ENCODE data around the gene REPS1. TPM values are rescaled to one million over a fixed set of nuclear protein-coding genes. Genes with fewer than 3 reads are reported as not detected.
A peak's percentile ranks its signal among the peaks of the same experiment; 100 is the strongest.

REPS1 gene
- total and polyA plus RNA-seq, 7 donors, result 13.0 to 23.9 (median 17.2) TPM

GRCh38 chr6:138986578-138986977 lies 1.5 kb downstream of the REPS1 start:
- Histone ChIP-seq H3K4me3 (peak overlapping the region; percentile 81), H3K27me3 (ENCODE audit: insufficient read depth in 3 of 3, low read length in 2 of 3) (no peaks in the 10 kb centered on the region), H3K27ac (peak overlapping the region; percentile 93), H3K4me1 (peaks cover 20% of the 10 kb centered on the region), H3K9me3 (no peaks in the 10 kb centered on the region), H3K36me3 (ENCODE audit: insufficient read depth in 1 of 2, low read depth in 1 of 2) (no peaks in the 10 kb centered on the region)
- TF ChIP-seq CTCF (IDR thresholded peaks at IDR 0.05), result no peak
- intact Hi-C loops (cut with DNase I), result loop anchor here in 1 of 2 donors (5.0 kb wide), 1 partner anchor 381 kb away; no protein-coding TSS in a partner anchor
- 7 to 23% (median 10%) methylated on average over 3 of the region's 3 CpGs for WGBS, 3 donors
- ATAC-seq (no peak), DNase-seq (no peak)

- Histone ChIP-seq H3K36me3 (ENCODE audit: insufficient read depth in 1 of 2, low read depth in 1 of 2) (no peaks in the 10 kb centered on the region), H3K9me3 (no peaks in the 10 kb centered on the region), H3K4me3 (no peak overlapping the region), H3K27me3 (ENCODE audit: insufficient read depth in 3 of 3, low read length in 2 of 3) (no peaks in the 10 kb centered on the region), H3K4me1 (peaks cover 31% of the 10 kb centered on the region), H3K27ac (no peak overlapping the region)
- intact Hi-C loops (cut with DNase I), result no loop called here
- ATAC-seq (no peak), DNase-seq (no peak)
- 62 to 70% (median 70%) methylated on average over 2 of the region's 2 CpGs for WGBS, 3 donors
- no peak for TF ChIP-seq CTCF (IDR thresholded peaks at IDR 0.05)
Observed at GRCh38 chr6:138981416-138981815, 6.6 kb downstream of the REPS1 start.

- H3K27ac ChIP-seq, result no peak overlapping the region
- H3K36me3 ChIP-seq (ENCODE audit: insufficient read depth in 1 of 2, low read depth in 1 of 2), result no peaks in the 10 kb centered on the region
- DNase-seq (no peak), ATAC-seq (no peak)
- no peaks in the 10 kb centered on the region for H3K27me3 ChIP-seq (ENCODE audit: insufficient read depth in 3 of 3, low read length in 2 of 3)
- 91 to 92% (median 92%) methylated on average over 5 of the region's 5 CpGs for WGBS, 3 donors
- no peak overlapping the region for H3K4me3 ChIP-seq
- no peak for TF ChIP-seq CTCF (IDR thresholded peaks at IDR 0.05)
- intact Hi-C loops (cut with DNase I), result no loop called here
- H3K4me1 ChIP-seq, result peaks cover 38% of the 10 kb centered on the region
- H3K9me3 ChIP-seq, result no peaks in the 10 kb centered on the region
Observed at GRCh38 chr6:138979813-138980668, 8.0 kb downstream of the REPS1 start.

- DNase-seq, result no peak
- intact Hi-C loops (cut with DNase I), result no loop called here
- no peak overlapping the region for H3K4me3 ChIP-seq
- H3K4me1 ChIP-seq, result peaks cover 43% of the 10 kb centered on the region
- TF ChIP-seq CTCF (IDR thresholded peaks at IDR 0.05), result no peak
- no peaks in the 10 kb centered on the region for H3K9me3 ChIP-seq
- no peak overlapping the region for H3K27ac ChIP-seq
- H3K36me3 ChIP-seq (ENCODE audit: insufficient read depth in 1 of 2, low read depth in 1 of 2), result no peaks in the 10 kb centered on the region
- no peaks in the 10 kb centered on the region for H3K27me3 ChIP-seq (ENCODE audit: insufficient read depth in 3 of 3, low read length in 2 of 3)
- 35 to 52% (median 44%) methylated on average over 2 of the region's 2 CpGs for WGBS, 3 donors
- no peak for ATAC-seq
Observed at GRCh38 chr6:138979365-138979764, 8.7 kb downstream of the REPS1 start.
